HG02870 (cell line): Measurements from ENCODE around the gene SPDYE8.
"Not testable (repeated sequence)": the region's sequence is repeated elsewhere in the genome, so short reads cannot be mapped to it uniquely, and the experiment has no call there.

Experiments
- ATAC-seq: cut with Tn5 transposase; IDR thresholded peaks from one replicate; pipeline ENCODE4 v1.9.1; 2021; ENCODE audit warnings: mild to moderate bottlenecking, moderate library complexity; ENCODE audit not compliant: unreplicated experiment

The SPDYE8 gene

GRCh38 chr7:73029666-73030065, at the start of gene SPDYE8:
Gene SPDYE8 (minus strand): TSS chr7:73029766. CDS start chr7:73027966, 1,800 bp downstream.
- not testable (repeated sequence) for ATAC-seq

GRCh38 chr7:73057811-73058210, 28.2 kb upstream of the SPDYE8 start, which contains the start of gene SPDYE11:
Gene SPDYE11 (minus strand): TSS chr7:73057911. CDS start chr7:73056111, 1,800 bp downstream.
- ATAC-seq: not testable (repeated sequence)

- ATAC-seq: not testable (repeated sequence)
Observed at GRCh38 chr7:73006491-73006890, 23.1 kb downstream of the SPDYE8 start.

- peak; percentile 90 for ATAC-seq
Observed at GRCh38 chr7:73005693-73006447, 23.7 kb downstream of the SPDYE8 start.

- peak; percentile 71 for ATAC-seq
Observed at GRCh38 chr7:73005356-73005692, 24.2 kb downstream of the SPDYE8 start.

- not testable (repeated sequence) for ATAC-seq
Observed at GRCh38 chr7:72997887-72998468, 31.6 kb downstream of the SPDYE8 start.

- ATAC-seq: not testable (repeated sequence)
Observed at GRCh38 chr7:72997447-72997846, 32.1 kb downstream of the SPDYE8 start.

GRCh38 chr7:72995484-72995883, 34.1 kb downstream of the SPDYE8 start:
- not testable (repeated sequence) for ATAC-seq

- not testable (repeated sequence) for ATAC-seq
Observed at GRCh38 chr7:72990146-72990913, 39.2 kb downstream of the SPDYE8 start.

- not testable (repeated sequence) for ATAC-seq
Observed at GRCh38 chr7:72982084-72982483, 47.5 kb downstream of the SPDYE8 start.

GRCh38 chr7:72980382-72980781, 49.2 kb downstream of the SPDYE8 start:
- ATAC-seq: not testable (repeated sequence)

- ATAC-seq: not testable (repeated sequence)
Observed at GRCh38 chr7:72976434-72976833, 53.1 kb downstream of the SPDYE8 start.

GRCh38 chr7:72975656-72976286, 53.8 kb downstream of the SPDYE8 start:
- not testable (repeated sequence) for ATAC-seq

- ATAC-seq: not testable (repeated sequence)
Observed at GRCh38 chr7:72974781-72975180, 54.8 kb downstream of the SPDYE8 start.

GRCh38 chr7:72971505-72971904, 58.1 kb downstream of the SPDYE8 start:
- not testable (repeated sequence) for ATAC-seq
